A673 (cell line): ENCODE data around the gene EXOC2.

Experiments used
- EZH2 ChIP-seq: fragments of 200-600 bp; sonication (generic); IDR thresholded peaks from 2 replicates; pipeline ENCODE4 v1.6.1; 2017; ENCODE audit warnings: borderline replicate concordance, low read depth, mild to moderate bottlenecking, mixed read lengths, antibody characterized with exemption, low read length; ENCODE audit not compliant: poor library complexity, severe bottlenecking
- TF ChIP-seq, protein P1 (sequence below): fragments of 300-800, 200-600 bp; sonication (generic); conservative IDR thresholded peaks from 2 replicates; pipeline ENCODE4 v1.5.1; 2017; ENCODE audit warnings: low read depth, mild to moderate bottlenecking, antibody characterized with exemption, low read length, moderate library complexity, mixed read lengths

DNA sequence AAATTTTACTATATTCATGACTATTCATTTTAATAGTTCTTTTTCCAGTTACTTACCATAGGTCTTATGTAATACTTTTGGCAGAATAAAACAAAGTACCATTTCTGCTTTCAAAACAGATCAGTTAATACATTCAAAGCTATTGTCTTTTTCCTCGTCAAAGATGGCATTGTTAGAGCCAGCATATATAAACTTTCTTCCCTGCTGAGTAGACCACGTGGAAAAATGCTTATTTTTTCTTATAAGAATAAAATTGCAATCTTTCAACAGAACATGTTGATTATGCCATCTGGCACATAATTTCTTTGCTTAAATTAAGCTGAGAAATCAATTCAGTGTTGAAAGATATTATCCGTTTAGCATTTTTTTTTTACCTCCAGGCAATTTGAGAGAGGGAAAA lies 34.9 kb upstream of the EXOC2 start:
- TF ChIP-seq, protein P1, sequence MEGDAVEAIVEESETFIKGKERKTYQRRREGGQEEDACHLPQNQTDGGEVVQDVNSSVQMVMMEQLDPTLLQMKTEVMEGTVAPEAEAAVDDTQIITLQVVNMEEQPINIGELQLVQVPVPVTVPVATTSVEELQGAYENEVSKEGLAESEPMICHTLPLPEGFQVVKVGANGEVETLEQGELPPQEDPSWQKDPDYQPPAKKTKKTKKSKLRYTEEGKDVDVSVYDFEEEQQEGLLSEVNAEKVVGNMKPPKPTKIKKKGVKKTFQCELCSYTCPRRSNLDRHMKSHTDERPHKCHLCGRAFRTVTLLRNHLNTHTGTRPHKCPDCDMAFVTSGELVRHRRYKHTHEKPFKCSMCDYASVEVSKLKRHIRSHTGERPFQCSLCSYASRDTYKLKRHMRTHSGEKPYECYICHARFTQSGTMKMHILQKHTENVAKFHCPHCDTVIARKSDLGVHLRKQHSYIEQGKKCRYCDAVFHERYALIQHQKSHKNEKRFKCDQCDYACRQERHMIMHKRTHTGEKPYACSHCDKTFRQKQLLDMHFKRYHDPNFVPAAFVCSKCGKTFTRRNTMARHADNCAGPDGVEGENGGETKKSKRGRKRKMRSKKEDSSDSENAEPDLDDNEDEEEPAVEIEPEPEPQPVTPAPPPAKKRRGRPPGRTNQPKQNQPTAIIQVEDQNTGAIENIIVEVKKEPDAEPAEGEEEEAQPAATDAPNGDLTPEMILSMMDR: no peak
- TF ChIP-seq EZH2: no peak
